Measurements from ENCODE around the gene FARS2.

DNA sequence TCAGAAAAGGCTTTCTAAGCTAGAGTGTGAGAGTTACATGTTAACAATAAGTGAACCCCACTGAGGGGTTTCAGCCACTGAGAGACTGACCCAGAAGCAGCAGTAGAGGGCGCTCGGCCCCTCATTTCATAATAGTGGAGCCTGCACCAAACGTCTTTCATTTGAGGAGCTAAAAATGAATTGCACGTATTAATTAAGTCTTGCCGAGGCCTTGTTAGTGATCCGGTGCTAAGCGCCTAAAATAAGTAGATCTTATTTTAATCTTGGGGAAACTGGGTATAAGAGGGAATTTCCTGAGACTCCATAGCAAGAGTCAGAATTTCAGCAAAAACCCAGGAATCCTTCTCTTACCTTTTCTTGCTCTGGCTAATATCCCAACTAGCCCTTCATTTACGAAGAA is 209.7 kb downstream of the FARS2 start:
- TF ChIP-seq EP300 (conservative IDR thresholded peaks at IDR 0.05; ENCODE audit: poor library complexity, severe bottlenecking) = peak; percentile 9
- TF ChIP-seq, protein P1, sequence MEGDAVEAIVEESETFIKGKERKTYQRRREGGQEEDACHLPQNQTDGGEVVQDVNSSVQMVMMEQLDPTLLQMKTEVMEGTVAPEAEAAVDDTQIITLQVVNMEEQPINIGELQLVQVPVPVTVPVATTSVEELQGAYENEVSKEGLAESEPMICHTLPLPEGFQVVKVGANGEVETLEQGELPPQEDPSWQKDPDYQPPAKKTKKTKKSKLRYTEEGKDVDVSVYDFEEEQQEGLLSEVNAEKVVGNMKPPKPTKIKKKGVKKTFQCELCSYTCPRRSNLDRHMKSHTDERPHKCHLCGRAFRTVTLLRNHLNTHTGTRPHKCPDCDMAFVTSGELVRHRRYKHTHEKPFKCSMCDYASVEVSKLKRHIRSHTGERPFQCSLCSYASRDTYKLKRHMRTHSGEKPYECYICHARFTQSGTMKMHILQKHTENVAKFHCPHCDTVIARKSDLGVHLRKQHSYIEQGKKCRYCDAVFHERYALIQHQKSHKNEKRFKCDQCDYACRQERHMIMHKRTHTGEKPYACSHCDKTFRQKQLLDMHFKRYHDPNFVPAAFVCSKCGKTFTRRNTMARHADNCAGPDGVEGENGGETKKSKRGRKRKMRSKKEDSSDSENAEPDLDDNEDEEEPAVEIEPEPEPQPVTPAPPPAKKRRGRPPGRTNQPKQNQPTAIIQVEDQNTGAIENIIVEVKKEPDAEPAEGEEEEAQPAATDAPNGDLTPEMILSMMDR (IDR thresholded peaks at IDR 0.05; ENCODE audit: poor library complexity, severe bottlenecking) = peak; percentile 93
- TF ChIP-seq EZH2 (IDR thresholded peaks at IDR 0.05; ENCODE audit: borderline replicate concordance, insufficient read depth, low read length, poor library complexity, severe bottlenecking) = no peak
- TF ChIP-seq RAD21 (conservative IDR thresholded peaks at IDR 0.05) = peak; percentile 92
- TF ChIP-seq SMC3 (conservative IDR thresholded peaks at IDR 0.05; ENCODE audit: poor library complexity) = peak; percentile 86
- TF ChIP-seq MXI1 (conservative IDR thresholded peaks at IDR 0.05; ENCODE audit: poor library complexity, severe bottlenecking) = no peak
- TF ChIP-seq TAF1 (IDR thresholded peaks at IDR 0.05; ENCODE audit: low read depth) = no peak
- peak; percentile 33 for TF ChIP-seq POLR2AphosphoS5 (IDR thresholded peaks at IDR 0.05)
